Natural killer cell (primary cell): ENCODE results near the gene ACSM5. TPM values are rescaled to one million over a fixed set of nuclear protein-coding genes. Genes with fewer than 3 reads are reported as not detected.
"Not testable (repeated sequence)": the region's sequence is repeated elsewhere in the genome, so short reads cannot be mapped to it uniquely, and the experiment has no call there.

ENCODE experiments used
- ATAC-seq, 3 donors: fragments of 150-1000 bp in 2 of 3; fragments of 200-7000 bp in 1 of 3; cut with Tn5 transposase; 1 replicate in 1 of 3; 2 replicates in 2 of 3; pipeline ENCODE4 v1.10.0; 2021; ENCODE audit warnings: mild to moderate bottlenecking in 2 of 3, moderate library complexity in 2 of 3
- DNase-seq, 2 donors: peaks; one replicate each; pipeline versions ENCODE4 v3.0.0 to v3.0.0-alpha.2; 2013 to 2021; ENCODE audit warnings: mixed read lengths in 1 of 2
- H3K27ac ChIP-seq: one replicate; pipeline ENCODE4 v1.5.1; 2013; ENCODE audit warnings: mild to moderate bottlenecking, low read length
- H3K27me3 ChIP-seq: one replicate; pipeline ENCODE4 v1.6.1; 2013; ENCODE audit warnings: low read length; ENCODE audit not compliant: control insufficient read depth, insufficient read depth
- H3K36me3 ChIP-seq: one replicate; pipeline ENCODE4 v1.6.1; 2013; ENCODE audit warnings: low read length; ENCODE audit not compliant: control insufficient read depth, insufficient read depth
- H3K4me1 ChIP-seq: one replicate; pipeline ENCODE4 v1.6.1; 2013; ENCODE audit warnings: low read length; ENCODE audit not compliant: control insufficient read depth, insufficient read depth
- H3K4me3 ChIP-seq: one replicate; pipeline ENCODE4 v1.5.1; 2013; ENCODE audit warnings: low read length
- H3K9me3 ChIP-seq: one replicate; pipeline ENCODE4 v1.6.1; 2013; ENCODE audit warnings: low read length; ENCODE audit not compliant: control insufficient read depth, insufficient read depth
- H3K27ac Mint-ChIP-seq, 2 donors: one replicate each; pipeline ENCODE4 v1.8.0; 2022; ENCODE audit warnings: mild to moderate bottlenecking in 2 of 2, mixed read lengths in 2 of 2, moderate library complexity in 1 of 2
- H3K27me3 Mint-ChIP-seq, 2 donors: one replicate each; pipeline ENCODE4 v1.8.0; 2022; ENCODE audit warnings: low read depth in 2 of 2, mixed read lengths in 2 of 2
- H3K36me3 Mint-ChIP-seq: one replicate; pipeline ENCODE4 v1.8.0; 2022; ENCODE audit warnings: mixed read lengths
- H3K4me1 Mint-ChIP-seq, 2 donors: one replicate each; pipeline ENCODE4 v1.8.0; 2022; ENCODE audit warnings: mixed read lengths in 2 of 2
- H3K4me3 Mint-ChIP-seq: one replicate; pipeline ENCODE4 v1.8.0; 2022; ENCODE audit warnings: mild to moderate bottlenecking, moderate library complexity, mixed read lengths
- H3K9me3 Mint-ChIP-seq, 2 donors: one replicate each; pipeline ENCODE4 v1.8.0; 2022; ENCODE audit warnings: mixed read lengths in 2 of 2
- WGBS: methylation state at CpG from one replicate; pipeline ENCODE4 v1.1.7; 2013; ENCODE audit warnings: missing lambda C conversion rate; ENCODE audit not compliant: insufficient coverage; 5-methylcytosine and 5-hydroxymethylcytosine counted together
- intact Hi-C: fragments of 100-400 bp; cut with micrococcal nuclease; formaldehyde crosslinking; loops from one replicate; pipeline ENCODE4 v1.14.2; 2022
- total RNA-seq, 4 donors: library from RNA; stranded (reverse); fragments of 120-200 nt in 1 of 4; gene quantifications; one replicate each; pipeline versions ENCODE4 v1.2.3 to v1.2.4, GENCODE V29; 2013 to 2022
- TF ChIP-seq, protein P1 (sequence below): fragments of 200-600 bp; IDR thresholded peaks from one replicate; pipeline ENCODE4 v1.8.0; 2022; ENCODE audit warnings: antibody characterized with exemption

The ACSM5 gene
- total RNA-seq, 3 donors from 2014 or later (not counting 1 experiment from before 2014, with no cell fraction given) = not detected

DNA sequence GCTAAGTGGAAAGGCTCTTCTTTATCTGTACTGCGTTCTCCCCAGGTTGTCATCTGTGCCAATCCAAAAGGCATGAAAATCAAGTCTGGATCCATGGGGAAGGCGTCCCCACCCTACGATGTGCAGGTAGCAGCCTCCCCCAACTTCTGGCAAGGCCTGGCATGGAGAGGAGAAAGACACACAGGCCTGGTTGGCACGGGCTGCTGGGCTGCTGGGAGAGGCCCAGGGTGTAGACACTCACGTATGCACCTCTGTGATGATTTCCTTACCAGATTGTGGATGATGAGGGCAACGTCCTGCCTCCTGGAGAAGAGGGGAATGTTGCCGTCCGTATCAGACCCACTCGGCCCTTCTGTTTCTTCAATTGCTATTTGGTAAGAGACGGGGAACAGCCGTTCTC lies 21.6 kb downstream of the ACSM5 start:
- Mint-ChIP-seq H3K27me3 (peaks cover 0 to 2% of the 10 kb centered on the region in 2 donors), H3K9me3 (peaks cover 0 to 3% of the 10 kb centered on the region in 2 donors), H3K4me1 (no peaks in the 10 kb centered on the region), H3K36me3 (no peaks in the 10 kb centered on the region), H3K27ac (no peak overlapping the region), H3K4me3 (no peak overlapping the region)
- H3K4me3 ChIP-seq = no peak overlapping the region
- DNase-seq (no peak), ATAC-seq (no peak)
- H3K27ac ChIP-seq = no peak overlapping the region
- intact Hi-C loops = no loop called here
- no peaks in the 10 kb centered on the region for H3K27me3 ChIP-seq
- H3K4me1 ChIP-seq = no peaks in the 10 kb centered on the region
- TF ChIP-seq, protein P1, sequence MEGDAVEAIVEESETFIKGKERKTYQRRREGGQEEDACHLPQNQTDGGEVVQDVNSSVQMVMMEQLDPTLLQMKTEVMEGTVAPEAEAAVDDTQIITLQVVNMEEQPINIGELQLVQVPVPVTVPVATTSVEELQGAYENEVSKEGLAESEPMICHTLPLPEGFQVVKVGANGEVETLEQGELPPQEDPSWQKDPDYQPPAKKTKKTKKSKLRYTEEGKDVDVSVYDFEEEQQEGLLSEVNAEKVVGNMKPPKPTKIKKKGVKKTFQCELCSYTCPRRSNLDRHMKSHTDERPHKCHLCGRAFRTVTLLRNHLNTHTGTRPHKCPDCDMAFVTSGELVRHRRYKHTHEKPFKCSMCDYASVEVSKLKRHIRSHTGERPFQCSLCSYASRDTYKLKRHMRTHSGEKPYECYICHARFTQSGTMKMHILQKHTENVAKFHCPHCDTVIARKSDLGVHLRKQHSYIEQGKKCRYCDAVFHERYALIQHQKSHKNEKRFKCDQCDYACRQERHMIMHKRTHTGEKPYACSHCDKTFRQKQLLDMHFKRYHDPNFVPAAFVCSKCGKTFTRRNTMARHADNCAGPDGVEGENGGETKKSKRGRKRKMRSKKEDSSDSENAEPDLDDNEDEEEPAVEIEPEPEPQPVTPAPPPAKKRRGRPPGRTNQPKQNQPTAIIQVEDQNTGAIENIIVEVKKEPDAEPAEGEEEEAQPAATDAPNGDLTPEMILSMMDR = no peak
- H3K9me3 ChIP-seq = no peaks in the 10 kb centered on the region
- H3K36me3 ChIP-seq = no peaks in the 10 kb centered on the region
- 79% methylated on average over 11 of the region's 11 CpGs for WGBS

- H3K4me3 ChIP-seq, H3K27ac Mint-ChIP-seq, H3K36me3 Mint-ChIP-seq, H3K4me1 ChIP-seq, H3K4me1 Mint-ChIP-seq, H3K36me3 ChIP-seq, H3K9me3 Mint-ChIP-seq, H3K27me3 Mint-ChIP-seq, H3K27me3 ChIP-seq, H3K9me3 ChIP-seq, H3K27ac ChIP-seq, ATAC-seq, intact Hi-C loops, DNase-seq, H3K4me3 Mint-ChIP-seq: not testable (repeated sequence)
- no CpG with 5 or more reads among the region's 2 CpGs for WGBS
Observed at GRCh38 chr16:20438950-20439349, 29.6 kb downstream of the ACSM5 start.

- H3K9me3 Mint-ChIP-seq, H3K4me1 ChIP-seq, DNase-seq, H3K27ac ChIP-seq, H3K9me3 ChIP-seq, H3K36me3 ChIP-seq, H3K4me3 Mint-ChIP-seq, H3K27me3 Mint-ChIP-seq, H3K27ac Mint-ChIP-seq, H3K27me3 ChIP-seq, H3K36me3 Mint-ChIP-seq, H3K4me3 ChIP-seq, H3K4me1 Mint-ChIP-seq, intact Hi-C loops, ATAC-seq: not testable (repeated sequence)
- 81% methylated on average over 3 of the region's 3 CpGs for WGBS
Observed at GRCh38 chr16:20439820-20440231, 30.5 kb downstream of the ACSM5 start.

- DNase-seq, H3K27ac Mint-ChIP-seq, H3K4me1 Mint-ChIP-seq, intact Hi-C loops, H3K27me3 Mint-ChIP-seq, H3K36me3 Mint-ChIP-seq, ATAC-seq, H3K9me3 ChIP-seq, H3K27me3 ChIP-seq, H3K4me3 Mint-ChIP-seq, H3K4me3 ChIP-seq, H3K36me3 ChIP-seq, H3K27ac ChIP-seq, H3K4me1 ChIP-seq, H3K9me3 Mint-ChIP-seq: not testable (repeated sequence)
- WGBS = no CpG with 5 or more reads among the region's 1 CpG
Observed at GRCh38 chr16:20440731-20441130, 31.4 kb downstream of the ACSM5 start.

GRCh38 chr16:20441191-20441590 lies 31.9 kb downstream of the ACSM5 start:
- intact Hi-C loops = no loop called here
- H3K9me3 Mint-ChIP-seq = no peaks in the 10 kb centered on the region
- 48% methylated on average over 2 of the region's 3 CpGs for WGBS

GRCh38 chr16:20441859-20442258 lies 32.5 kb downstream of the ACSM5 start:
- H3K9me3 ChIP-seq, H3K27ac ChIP-seq, ATAC-seq, H3K4me1 ChIP-seq, DNase-seq, H3K36me3 Mint-ChIP-seq, H3K27me3 ChIP-seq, H3K4me1 Mint-ChIP-seq, H3K4me3 Mint-ChIP-seq, H3K27me3 Mint-ChIP-seq, H3K4me3 ChIP-seq, H3K36me3 ChIP-seq, H3K9me3 Mint-ChIP-seq, H3K27ac Mint-ChIP-seq, intact Hi-C loops: not testable (repeated sequence)
- 100% methylated on average over 1 of the region's 4 CpGs for WGBS

More at GRCh38 chr16:20441191-20441590, 31.9 kb downstream of the ACSM5 start:
- ATAC-seq (no peak), DNase-seq (no peak)
- H3K27me3 ChIP-seq = no peaks in the 10 kb centered on the region
- Mint-ChIP-seq H3K4me1 (no peaks in the 10 kb centered on the region), H3K27me3 (no peaks in the 10 kb centered on the region), H3K27ac (no peak overlapping the region), H3K36me3 (no peaks in the 10 kb centered on the region), H3K4me3 (no peak overlapping the region)
- TF ChIP-seq, protein P1 = no peak
- H3K9me3 ChIP-seq = no peaks in the 10 kb centered on the region
- no peak overlapping the region for H3K27ac ChIP-seq
- H3K36me3 ChIP-seq = no peaks in the 10 kb centered on the region
- no peaks in the 10 kb centered on the region for H3K4me1 ChIP-seq
- no peak overlapping the region for H3K4me3 ChIP-seq
